ENCODE data around the gene ZNG1F. TPM values are rescaled to one million over a fixed set of nuclear protein-coding genes. Genes with fewer than 3 reads are reported as not detected.
"Not testable (repeated sequence)": the region's sequence is repeated elsewhere in the genome, so short reads cannot be mapped to it uniquely, and the experiment has no call there.

ZNG1F gene
- total RNA-seq, 1 donor from 2014 or later, result 12.7 TPM

DNA sequence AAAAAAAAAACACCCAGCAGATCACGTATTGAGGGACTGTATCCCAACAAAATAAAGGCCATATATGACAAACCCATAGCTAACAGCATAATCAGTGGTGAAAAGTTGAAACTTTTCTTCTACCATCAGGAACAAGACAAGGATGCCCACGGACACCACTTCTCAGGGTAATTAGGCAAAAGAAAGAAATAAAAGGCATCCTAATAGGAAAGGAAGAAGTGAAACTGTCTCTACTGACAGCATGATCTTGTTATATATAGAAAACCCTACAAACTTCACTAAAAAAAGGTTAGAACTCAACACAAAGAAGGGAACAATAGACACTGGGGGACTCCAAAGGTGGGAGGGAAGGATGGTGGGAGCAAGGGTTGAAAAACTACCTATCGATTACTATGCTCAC lies 102.9 kb downstream of the ZNG1F start:
- DNase-seq (ENCODE audit: low read depth), result not testable (repeated sequence)

DNA sequence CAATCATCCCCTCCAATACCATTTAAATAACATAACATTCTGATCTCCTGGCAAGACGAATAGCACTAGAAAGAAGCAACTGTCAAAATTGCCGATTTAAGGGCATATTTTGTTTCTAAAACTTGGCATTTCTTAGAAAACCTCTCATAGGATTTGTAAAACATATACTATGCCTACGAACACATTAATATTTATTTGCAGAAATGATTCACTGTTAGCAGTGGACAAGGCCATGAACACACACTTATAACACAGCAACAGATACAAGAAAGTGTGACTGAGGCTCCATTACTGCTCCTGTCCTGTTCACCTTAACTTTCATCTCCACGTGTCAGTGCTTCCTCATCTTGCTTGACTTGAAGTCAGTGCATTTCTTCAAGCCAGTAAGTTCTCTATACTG lies 106.8 kb downstream of the ZNG1F start:
- DNase-seq (ENCODE audit: low read depth), result not testable (repeated sequence)

Other genes with a start within 250 kb of the ZNG1F start
- 0.10 and 0.17 TPM in 2 replicates for gene FOXD4L6, start 60.6 kb downstream of the ZNG1F start, total RNA-seq

All from renal cortical epithelial cell (primary cell).